Panc1 (cell line): ENCODE results near the gene TNFAIP6.

Experiments
- POLR2AphosphoS5 ChIP-seq: IDR thresholded peaks from 2 replicates; pipeline ENCODE4 v1.6.1; 2012; ENCODE audit warnings: mild to moderate bottlenecking, low read depth, low read length, moderate library complexity
- SIN3A ChIP-seq: IDR thresholded peaks from 2 replicates; pipeline ENCODE4 v1.6.1; 2012; ENCODE audit warnings: low read depth, mild to moderate bottlenecking, low read length, moderate library complexity, borderline replicate concordance; ENCODE audit not compliant: insufficient read depth
- TCF7L2 ChIP-seq: IDR thresholded peaks from 2 replicates; pipeline ENCODE4 v1.6.1; 2011; ENCODE audit warnings: mild to moderate bottlenecking, low read depth, low read length, inconsistent platforms
- TF ChIP-seq, protein P1 (sequence below): fragments of 450-650 bp; IDR thresholded peaks from 2 replicates; pipeline ENCODE4 v1.5.1; 2017; ENCODE audit warnings: mild to moderate bottlenecking
- TF ChIP-seq, protein P2 (sequence below), 2 experiments: IDR thresholded peaks; 2 replicates each; pipeline ENCODE4 v1.6.1; 2011 to 2012; ENCODE audit warnings: low read depth in 2 of 2, control low read depth in 1 of 2, low read length in 1 of 2, mild to moderate bottlenecking in 1 of 2, moderate library complexity in 1 of 2; ENCODE audit not compliant: insufficient read depth in 1 of 2

DNA sequence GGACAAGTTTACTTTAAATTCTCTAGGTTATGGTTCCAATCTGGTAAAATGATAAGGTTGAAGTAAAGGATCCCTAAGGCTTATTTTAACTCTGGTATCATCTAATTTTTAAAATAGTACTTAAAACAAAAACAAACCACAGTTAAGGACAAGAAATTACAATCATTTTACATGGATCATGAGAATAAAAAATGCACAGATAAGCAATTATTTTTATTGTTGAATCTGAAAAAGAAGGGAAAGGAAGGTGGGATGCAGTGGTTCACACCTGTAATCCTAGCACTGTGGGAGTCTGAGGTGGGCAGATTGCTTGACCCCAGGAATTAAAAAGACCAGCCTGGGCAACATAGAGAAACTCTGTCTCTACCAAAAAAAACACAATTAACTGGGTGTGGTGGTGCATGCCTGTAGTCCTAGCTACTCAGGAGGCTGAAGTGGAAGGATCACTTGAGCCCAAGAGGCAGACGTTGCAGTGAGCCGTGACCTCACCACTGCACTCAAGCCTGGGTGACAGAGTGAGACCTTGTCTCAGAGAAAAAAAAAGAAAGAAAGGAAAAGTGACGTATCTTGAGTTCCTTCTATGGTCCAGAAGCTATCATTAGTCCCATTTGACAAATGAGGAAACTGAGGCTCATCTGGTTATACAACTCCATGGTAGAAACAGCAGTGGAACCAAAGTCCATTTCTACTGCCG is 2.5 kb downstream of the TNFAIP6 start:
- TF ChIP-seq POLR2AphosphoS5 (no peak), TCF7L2 (no peak), SIN3A (no peak)
- TF ChIP-seq, protein P1, sequence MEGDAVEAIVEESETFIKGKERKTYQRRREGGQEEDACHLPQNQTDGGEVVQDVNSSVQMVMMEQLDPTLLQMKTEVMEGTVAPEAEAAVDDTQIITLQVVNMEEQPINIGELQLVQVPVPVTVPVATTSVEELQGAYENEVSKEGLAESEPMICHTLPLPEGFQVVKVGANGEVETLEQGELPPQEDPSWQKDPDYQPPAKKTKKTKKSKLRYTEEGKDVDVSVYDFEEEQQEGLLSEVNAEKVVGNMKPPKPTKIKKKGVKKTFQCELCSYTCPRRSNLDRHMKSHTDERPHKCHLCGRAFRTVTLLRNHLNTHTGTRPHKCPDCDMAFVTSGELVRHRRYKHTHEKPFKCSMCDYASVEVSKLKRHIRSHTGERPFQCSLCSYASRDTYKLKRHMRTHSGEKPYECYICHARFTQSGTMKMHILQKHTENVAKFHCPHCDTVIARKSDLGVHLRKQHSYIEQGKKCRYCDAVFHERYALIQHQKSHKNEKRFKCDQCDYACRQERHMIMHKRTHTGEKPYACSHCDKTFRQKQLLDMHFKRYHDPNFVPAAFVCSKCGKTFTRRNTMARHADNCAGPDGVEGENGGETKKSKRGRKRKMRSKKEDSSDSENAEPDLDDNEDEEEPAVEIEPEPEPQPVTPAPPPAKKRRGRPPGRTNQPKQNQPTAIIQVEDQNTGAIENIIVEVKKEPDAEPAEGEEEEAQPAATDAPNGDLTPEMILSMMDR: no peak
- TF ChIP-seq, protein P2, sequence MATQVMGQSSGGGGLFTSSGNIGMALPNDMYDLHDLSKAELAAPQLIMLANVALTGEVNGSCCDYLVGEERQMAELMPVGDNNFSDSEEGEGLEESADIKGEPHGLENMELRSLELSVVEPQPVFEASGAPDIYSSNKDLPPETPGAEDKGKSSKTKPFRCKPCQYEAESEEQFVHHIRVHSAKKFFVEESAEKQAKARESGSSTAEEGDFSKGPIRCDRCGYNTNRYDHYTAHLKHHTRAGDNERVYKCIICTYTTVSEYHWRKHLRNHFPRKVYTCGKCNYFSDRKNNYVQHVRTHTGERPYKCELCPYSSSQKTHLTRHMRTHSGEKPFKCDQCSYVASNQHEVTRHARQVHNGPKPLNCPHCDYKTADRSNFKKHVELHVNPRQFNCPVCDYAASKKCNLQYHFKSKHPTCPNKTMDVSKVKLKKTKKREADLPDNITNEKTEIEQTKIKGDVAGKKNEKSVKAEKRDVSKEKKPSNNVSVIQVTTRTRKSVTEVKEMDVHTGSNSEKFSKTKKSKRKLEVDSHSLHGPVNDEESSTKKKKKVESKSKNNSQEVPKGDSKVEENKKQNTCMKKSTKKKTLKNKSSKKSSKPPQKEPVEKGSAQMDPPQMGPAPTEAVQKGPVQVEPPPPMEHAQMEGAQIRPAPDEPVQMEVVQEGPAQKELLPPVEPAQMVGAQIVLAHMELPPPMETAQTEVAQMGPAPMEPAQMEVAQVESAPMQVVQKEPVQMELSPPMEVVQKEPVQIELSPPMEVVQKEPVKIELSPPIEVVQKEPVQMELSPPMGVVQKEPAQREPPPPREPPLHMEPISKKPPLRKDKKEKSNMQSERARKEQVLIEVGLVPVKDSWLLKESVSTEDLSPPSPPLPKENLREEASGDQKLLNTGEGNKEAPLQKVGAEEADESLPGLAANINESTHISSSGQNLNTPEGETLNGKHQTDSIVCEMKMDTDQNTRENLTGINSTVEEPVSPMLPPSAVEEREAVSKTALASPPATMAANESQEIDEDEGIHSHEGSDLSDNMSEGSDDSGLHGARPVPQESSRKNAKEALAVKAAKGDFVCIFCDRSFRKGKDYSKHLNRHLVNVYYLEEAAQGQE (IDR thresholded peaks at IDR 0.05; ENCODE audit: insufficient read depth in 1 of 2, low read depth in 2 of 2, low read length in 1 of 2): no peak
